MM.1S (cell line): ENCODE results near the gene LRRK1.

ENCODE experiments used
- EZH2phosphoT487 ChIP-seq: fragments of 300-600 bp; sonication (generic); IDR thresholded peaks from 2 replicates; pipeline ENCODE4 v1.6.1; 2018; ENCODE audit warnings: antibody characterized with exemption, low read length
- TF ChIP-seq, protein P1 (sequence below): fragments of 300-600 bp; sonication (generic); IDR thresholded peaks from 2 replicates; pipeline ENCODE4 v1.5.1; 2016; ENCODE audit warnings: antibody characterized with exemption, low read length, mixed read lengths

DNA sequence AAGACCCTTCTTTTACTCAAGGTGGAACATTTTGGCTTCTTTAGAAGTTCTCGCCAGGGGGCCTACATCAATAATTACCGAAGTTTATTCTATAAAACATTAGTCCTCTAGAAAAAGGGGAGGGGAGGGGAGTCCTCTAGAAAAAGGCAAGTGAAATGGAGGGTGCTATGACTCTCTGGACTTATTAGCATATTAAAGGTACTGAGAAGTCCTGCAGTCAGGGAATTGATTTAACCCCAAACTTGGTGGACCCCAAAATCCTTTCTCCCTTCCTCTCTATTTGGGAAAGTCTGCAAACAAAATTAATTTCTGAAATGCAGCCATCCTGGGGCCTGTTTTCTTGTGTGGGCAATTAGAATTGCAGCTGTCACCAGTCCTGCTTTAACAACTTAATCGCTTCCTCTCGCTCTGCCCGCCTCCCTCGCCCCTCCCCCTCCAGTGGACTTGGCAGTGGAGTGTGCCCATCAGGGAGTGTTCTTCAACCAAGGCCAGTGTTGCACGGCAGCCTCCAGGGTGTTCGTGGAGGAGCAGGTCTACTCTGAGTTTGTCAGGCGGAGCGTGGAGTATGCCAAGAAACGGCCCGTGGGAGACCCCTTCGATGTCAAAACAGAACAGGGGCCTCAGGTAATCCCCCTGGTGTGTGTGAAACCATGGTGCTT lies 18.9 kb upstream of the LRRK1 start:
- TF ChIP-seq, protein P1, sequence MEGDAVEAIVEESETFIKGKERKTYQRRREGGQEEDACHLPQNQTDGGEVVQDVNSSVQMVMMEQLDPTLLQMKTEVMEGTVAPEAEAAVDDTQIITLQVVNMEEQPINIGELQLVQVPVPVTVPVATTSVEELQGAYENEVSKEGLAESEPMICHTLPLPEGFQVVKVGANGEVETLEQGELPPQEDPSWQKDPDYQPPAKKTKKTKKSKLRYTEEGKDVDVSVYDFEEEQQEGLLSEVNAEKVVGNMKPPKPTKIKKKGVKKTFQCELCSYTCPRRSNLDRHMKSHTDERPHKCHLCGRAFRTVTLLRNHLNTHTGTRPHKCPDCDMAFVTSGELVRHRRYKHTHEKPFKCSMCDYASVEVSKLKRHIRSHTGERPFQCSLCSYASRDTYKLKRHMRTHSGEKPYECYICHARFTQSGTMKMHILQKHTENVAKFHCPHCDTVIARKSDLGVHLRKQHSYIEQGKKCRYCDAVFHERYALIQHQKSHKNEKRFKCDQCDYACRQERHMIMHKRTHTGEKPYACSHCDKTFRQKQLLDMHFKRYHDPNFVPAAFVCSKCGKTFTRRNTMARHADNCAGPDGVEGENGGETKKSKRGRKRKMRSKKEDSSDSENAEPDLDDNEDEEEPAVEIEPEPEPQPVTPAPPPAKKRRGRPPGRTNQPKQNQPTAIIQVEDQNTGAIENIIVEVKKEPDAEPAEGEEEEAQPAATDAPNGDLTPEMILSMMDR = no peak
- TF ChIP-seq EZH2phosphoT487 = no peak
